ENCODE data around the gene EXOC6B. TPM values are rescaled to one million over a fixed set of nuclear protein-coding genes. Genes with fewer than 3 reads are reported as not detected.

The EXOC6B gene
- total and polyA plus RNA-seq, 2 donors from 2014 or later: 5.9 to 31.3 TPM

- H3K27me3 ChIP-seq (ENCODE audit: control insufficient read depth, insufficient read depth, low read length): no peaks in the 10 kb centered on the region
- H3K4me3 ChIP-seq (ENCODE audit: low read length in 3 of 3): no peak overlapping the region
- intact Hi-C loops (cut with DNase I): no loop called here
- H3K9me3 ChIP-seq (ENCODE audit: control insufficient read depth in 2 of 3, insufficient read depth in 1 of 3, low read length in 3 of 3): peaks cover 0 to 12% (median 0%) of the 10 kb centered on the region in 3 donors
- no peaks in the 10 kb centered on the region for H3K36me3 ChIP-seq (ENCODE audit: control insufficient read depth in 2 of 3, insufficient read depth in 3 of 3, low read length in 3 of 3)
- no peak overlapping the region for H3K9ac ChIP-seq (ENCODE audit: low read length in 3 of 3)
- no peak overlapping the region for H3K27ac ChIP-seq (ENCODE audit: low read depth in 2 of 2, low read length in 2 of 2)
- DNase-seq (no peak), FAIRE-seq (no peak)
- TF ChIP-seq CTCF (IDR thresholded peaks at IDR 0.05; ENCODE audit: borderline replicate concordance, extremely low read depth, insufficient read depth): no peak
- H3K4me1 ChIP-seq (ENCODE audit: control insufficient read depth in 2 of 3, insufficient read depth in 2 of 3, low read depth in 1 of 3, low read length in 3 of 3): no peaks in the 10 kb centered on the region
Measured at GRCh38 chr2:72386288-72386687, 439.5 kb downstream of the EXOC6B start.

- H3K27me3 ChIP-seq (ENCODE audit: control insufficient read depth, insufficient read depth, low read length): no peaks in the 10 kb centered on the region
- no peaks in the 10 kb centered on the region for H3K9me3 ChIP-seq (ENCODE audit: control insufficient read depth in 2 of 3, insufficient read depth in 1 of 3, low read length in 3 of 3)
- intact Hi-C loops (cut with DNase I): no loop called here
- no peak for FAIRE-seq
- no peak overlapping the region for H3K4me3 ChIP-seq (ENCODE audit: low read length in 3 of 3)
- H3K36me3 ChIP-seq (ENCODE audit: control insufficient read depth in 2 of 3, insufficient read depth in 3 of 3, low read length in 3 of 3): peaks cover 0 to 5% (median 0%) of the 10 kb centered on the region in 3 donors
- no peak for DNase-seq
- H3K4me1 ChIP-seq (ENCODE audit: control insufficient read depth in 2 of 3, insufficient read depth in 2 of 3, low read depth in 1 of 3, low read length in 3 of 3): no peaks in the 10 kb centered on the region
- H3K9ac ChIP-seq (ENCODE audit: low read length in 3 of 3): no peak overlapping the region
- TF ChIP-seq CTCF (IDR thresholded peaks at IDR 0.05; ENCODE audit: borderline replicate concordance, extremely low read depth, insufficient read depth): no peak
- H3K27ac ChIP-seq (ENCODE audit: low read depth in 2 of 2, low read length in 2 of 2): no peak overlapping the region
Measured at GRCh38 chr2:72378753-72379348, 447.0 kb downstream of the EXOC6B start.

GRCh38 chr2:72367530-72368225 is 458.2 kb downstream of the EXOC6B start:
- peaks cover 0 to 5% (median 0%) of the 10 kb centered on the region in 3 donors for H3K9me3 ChIP-seq (ENCODE audit: control insufficient read depth in 2 of 3, insufficient read depth in 1 of 3, low read length in 3 of 3)
- no peak for FAIRE-seq
- no peak overlapping the region for H3K27ac ChIP-seq (ENCODE audit: low read depth in 2 of 2, low read length in 2 of 2)
- no peaks in the 10 kb centered on the region for H3K4me1 ChIP-seq (ENCODE audit: control insufficient read depth in 2 of 3, insufficient read depth in 2 of 3, low read depth in 1 of 3, low read length in 3 of 3)
- no peak for DNase-seq
- no peak overlapping the region for H3K9ac ChIP-seq (ENCODE audit: low read length in 3 of 3)
- intact Hi-C loops (cut with DNase I): no loop called here
- no peaks in the 10 kb centered on the region for H3K36me3 ChIP-seq (ENCODE audit: control insufficient read depth in 2 of 3, insufficient read depth in 3 of 3, low read length in 3 of 3)
- no peaks in the 10 kb centered on the region for H3K27me3 ChIP-seq (ENCODE audit: control insufficient read depth, insufficient read depth, low read length)
- H3K4me3 ChIP-seq (ENCODE audit: low read length in 3 of 3): no peak overlapping the region
- no peak for TF ChIP-seq CTCF (IDR thresholded peaks at IDR 0.05; ENCODE audit: borderline replicate concordance, extremely low read depth, insufficient read depth)
